Right renal cortex interstitium (tissue), 3 donors: ENCODE measurements around the gene MAGEB3. TPM values are rescaled to one million over a fixed set of nuclear protein-coding genes. Genes with fewer than 3 reads are reported as not detected.
"Not testable (repeated sequence)": the region's sequence is repeated elsewhere in the genome, so short reads cannot be mapped to it uniquely, and the experiment has no call there.

ENCODE experiments used
- DNase-seq, 3 donors: peaks; one replicate each; pipeline ENCODE4 v3.0.0-alpha.2; 2013; ENCODE audit warnings: low read depth in 3 of 3, low spot score in 2 of 3
- polyA plus RNA-seq, 3 donors: library from polyadenylated mRNA; unstranded; fragments of 120-200 nt; gene quantifications; one replicate each; pipeline ENCODE4 v1.2.1, GENCODE V29; 2013; ENCODE audit not compliant: insufficient read length in 3 of 3

The MAGEB3 gene
- polyA plus RNA-seq, result not detected

- DNase-seq, result no peak
Measured at GRCh38 chrX:30230395-30230794, at the start of gene MAGEB3. Gene MAGEB3, plus strand, starts transcription at chrX:30230657. Its CDS starts 5,268 bp downstream, at chrX:30235925.

- no peak for DNase-seq
Measured at GRCh38 chrX:30181353-30181752, 49.1 kb upstream of the MAGEB3 start.

GRCh38 chrX:30183554-30183953, 46.9 kb upstream of the MAGEB3 start:
- no peak for DNase-seq

- DNase-seq, result no peak
Measured at GRCh38 chrX:30190426-30190825, 40.0 kb upstream of the MAGEB3 start.

- not testable (repeated sequence) for DNase-seq
Measured at GRCh38 chrX:30193910-30194309, 36.5 kb upstream of the MAGEB3 start.

GRCh38 chrX:30196322-30196721, 34.1 kb upstream of the MAGEB3 start:
- DNase-seq, result no peak

GRCh38 chrX:30212172-30212571, 18.3 kb upstream of the MAGEB3 start:
- DNase-seq, result no peak

- DNase-seq, result no peak
Measured at GRCh38 chrX:30215357-30215843, 15.1 kb upstream of the MAGEB3 start, which contains the start of gene MAGEB2. Gene MAGEB2, plus strand, starts transcription at chrX:30215563. Its CDS starts 3,018 bp downstream, at chrX:30218581.

GRCh38 chrX:30217465-30217864, 13.0 kb upstream of the MAGEB3 start:
- DNase-seq, result no peak

- DNase-seq, result no peak
Measured at GRCh38 chrX:30219372-30219771, 11.1 kb upstream of the MAGEB3 start.

- DNase-seq, result no peak
Measured at GRCh38 chrX:30220661-30221060, 9.8 kb upstream of the MAGEB3 start.

- DNase-seq, result no peak
Measured at GRCh38 chrX:30224536-30224935, 5.9 kb upstream of the MAGEB3 start.

- DNase-seq, result no peak
Measured at GRCh38 chrX:30228526-30228925, 1.9 kb upstream of the MAGEB3 start.

GRCh38 chrX:30241724-30242415, 11.4 kb downstream of the MAGEB3 start, which contains the start of gene MAGEB4:
Gene MAGEB4, plus strand, starts transcription at chrX:30242000. Its CDS starts 136 bp downstream, at chrX:30242136.
- DNase-seq, result no peak

GRCh38 chrX:30246769-30247489, 16.5 kb downstream of the MAGEB3 start, which contains the start of gene MAGEB1:
Gene MAGEB1, plus strand, starts transcription at chrX:30247146. Its CDS starts 3,348 bp downstream, at chrX:30250494.
- no peak for DNase-seq

- DNase-seq, result no peak
Measured at GRCh38 chrX:30248854-30249253, 18.4 kb downstream of the MAGEB3 start.

GRCh38 chrX:30253257-30253656, 22.8 kb downstream of the MAGEB3 start:
- no peak for DNase-seq

GRCh38 chrX:30259927-30260326, 29.5 kb downstream of the MAGEB3 start:
- DNase-seq, result no peak

GRCh38 chrX:30261012-30261411, 30.6 kb downstream of the MAGEB3 start:
- no peak for DNase-seq

- DNase-seq, result no peak
Measured at GRCh38 chrX:30262763-30263162, 32.3 kb downstream of the MAGEB3 start.

- no peak for DNase-seq
Measured at GRCh38 chrX:30270639-30271038, 40.2 kb downstream of the MAGEB3 start.

- no peak for DNase-seq
Measured at GRCh38 chrX:30275498-30275897, 45.0 kb downstream of the MAGEB3 start.
